Osteoblast (primary cell): ENCODE data around the gene TTC7B. TPM values are rescaled to one million over a fixed set of nuclear protein-coding genes. Genes with fewer than 3 reads are reported as not detected.

ENCODE experiments used
- DNase-seq: peaks from one replicate; pipeline ENCODE4 v3.0.0; 2011; ENCODE audit warnings: low spot score, mixed read lengths; ENCODE audit not compliant: insufficient read length; ENCODE audit errors: missing footprints
- H2AFZ ChIP-seq: 2 replicates; pipeline ENCODE4 v1.6.0; 2011; ENCODE audit warnings: mild to moderate bottlenecking, low read length
- H3K27ac ChIP-seq: 2 replicates; pipeline ENCODE4 v1.5.1; 2011; ENCODE audit warnings: mild to moderate bottlenecking, low read depth, low read length, moderate library complexity
- H3K27me3 ChIP-seq: 2 replicates; pipeline ENCODE4 v1.6.0; 2012; ENCODE audit warnings: mild to moderate bottlenecking, control low read depth, inconsistent platforms, low read length, moderate library complexity; ENCODE audit not compliant: insufficient read depth
- H3K36me3 ChIP-seq: 2 replicates; pipeline ENCODE4 v1.5.1; 2011; ENCODE audit warnings: mild to moderate bottlenecking, low read length, control low read depth, moderate library complexity; ENCODE audit not compliant: insufficient read depth
- H3K4me1 ChIP-seq: 2 replicates; pipeline ENCODE4 v1.5.1; 2011; ENCODE audit warnings: mild to moderate bottlenecking, low read length, control low read depth, moderate library complexity; ENCODE audit not compliant: insufficient read depth
- H3K4me2 ChIP-seq: 2 replicates; pipeline ENCODE4 v1.6.0; 2011; ENCODE audit warnings: mild to moderate bottlenecking, low read length; ENCODE audit not compliant: insufficient read depth
- H3K4me3 ChIP-seq: fragments of 200-600 bp; sonication (generic); 3 replicates; pipeline ENCODE4 v1.5.1; 2012; ENCODE audit warnings: mild to moderate bottlenecking, low read length, inconsistent platforms; ENCODE audit not compliant: insufficient read depth
- H3K79me2 ChIP-seq: 2 replicates; pipeline ENCODE4 v1.6.0; 2012; ENCODE audit warnings: mild to moderate bottlenecking, low read length, control low read depth, inconsistent platforms; ENCODE audit not compliant: insufficient read depth
- H3K9me3 ChIP-seq: 2 replicates; pipeline ENCODE4 v1.5.1; 2011; ENCODE audit warnings: low read depth, low read length, control low read depth
- H4K20me1 ChIP-seq: 2 replicates; pipeline ENCODE4 v1.6.0; 2012; ENCODE audit warnings: mild to moderate bottlenecking, low read length, control low read depth; ENCODE audit not compliant: insufficient read depth
- total RNA-seq: library from RNA; depleted of rRNA; stranded (reverse); fragments of >200 nt; gene quantifications from 2 replicates; pipeline ENCODE4 v1.2.3, GENCODE V29; 2012
- TF ChIP-seq, protein P1 (sequence below): IDR thresholded peaks from 2 replicates; pipeline ENCODE4 v1.5.1; 2011; ENCODE audit warnings: mild to moderate bottlenecking, low read depth, low read length, moderate library complexity; ENCODE audit errors: extremely low read depth

Gene TTC7B
- total RNA-seq, 1 donor = 14.5 TPM

GRCh38 chr14:90614696-90615516 lies 201.3 kb downstream of the TTC7B start:
- no peaks in the 10 kb centered on the region for H3K27me3 ChIP-seq
- H3K27ac ChIP-seq = no peak overlapping the region
- H3K36me3 ChIP-seq = no peaks in the 10 kb centered on the region
- H3K4me1 ChIP-seq = no peaks in the 10 kb centered on the region
- TF ChIP-seq, protein P1, sequence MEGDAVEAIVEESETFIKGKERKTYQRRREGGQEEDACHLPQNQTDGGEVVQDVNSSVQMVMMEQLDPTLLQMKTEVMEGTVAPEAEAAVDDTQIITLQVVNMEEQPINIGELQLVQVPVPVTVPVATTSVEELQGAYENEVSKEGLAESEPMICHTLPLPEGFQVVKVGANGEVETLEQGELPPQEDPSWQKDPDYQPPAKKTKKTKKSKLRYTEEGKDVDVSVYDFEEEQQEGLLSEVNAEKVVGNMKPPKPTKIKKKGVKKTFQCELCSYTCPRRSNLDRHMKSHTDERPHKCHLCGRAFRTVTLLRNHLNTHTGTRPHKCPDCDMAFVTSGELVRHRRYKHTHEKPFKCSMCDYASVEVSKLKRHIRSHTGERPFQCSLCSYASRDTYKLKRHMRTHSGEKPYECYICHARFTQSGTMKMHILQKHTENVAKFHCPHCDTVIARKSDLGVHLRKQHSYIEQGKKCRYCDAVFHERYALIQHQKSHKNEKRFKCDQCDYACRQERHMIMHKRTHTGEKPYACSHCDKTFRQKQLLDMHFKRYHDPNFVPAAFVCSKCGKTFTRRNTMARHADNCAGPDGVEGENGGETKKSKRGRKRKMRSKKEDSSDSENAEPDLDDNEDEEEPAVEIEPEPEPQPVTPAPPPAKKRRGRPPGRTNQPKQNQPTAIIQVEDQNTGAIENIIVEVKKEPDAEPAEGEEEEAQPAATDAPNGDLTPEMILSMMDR = no peak
- no peaks in the 10 kb centered on the region for H3K9me3 ChIP-seq
- no peaks in the 10 kb centered on the region for H3K79me2 ChIP-seq
- no peak overlapping the region for H2AFZ ChIP-seq
- H3K4me3 ChIP-seq = no peak overlapping the region
- no peak overlapping the region for H3K4me2 ChIP-seq
- no peaks in the 10 kb centered on the region for H4K20me1 ChIP-seq
- DNase-seq = no peak

GRCh38 chr14:90613997-90614396 lies 202.2 kb downstream of the TTC7B start:
- no peak for DNase-seq
- TF ChIP-seq, protein P1 = no peak
- no peaks in the 10 kb centered on the region for H3K4me1 ChIP-seq

GRCh38 chr14:90613453-90613852 lies 202.8 kb downstream of the TTC7B start:
- H3K36me3 ChIP-seq = no peaks in the 10 kb centered on the region
- no peak overlapping the region for H3K27ac ChIP-seq
- H3K9me3 ChIP-seq = no peaks in the 10 kb centered on the region
- no peak for DNase-seq
- H2AFZ ChIP-seq = no peak overlapping the region
- no peaks in the 10 kb centered on the region for H3K79me2 ChIP-seq
- no peaks in the 10 kb centered on the region for H3K4me1 ChIP-seq
- H3K4me3 ChIP-seq = no peak overlapping the region
- TF ChIP-seq, protein P1 = no peak
- H3K27me3 ChIP-seq = no peaks in the 10 kb centered on the region
- no peak overlapping the region for H3K4me2 ChIP-seq
- no peaks in the 10 kb centered on the region for H4K20me1 ChIP-seq

More at GRCh38 chr14:90613997-90614396, 202.2 kb downstream of the TTC7B start:
- Histone ChIP-seq H4K20me1 (no peaks in the 10 kb centered on the region), H3K4me3 (no peak overlapping the region), H3K4me2 (no peak overlapping the region), H3K9me3 (no peaks in the 10 kb centered on the region), H3K27me3 (no peaks in the 10 kb centered on the region), H3K79me2 (no peaks in the 10 kb centered on the region), H3K27ac (no peak overlapping the region), H2AFZ (no peak overlapping the region), H3K36me3 (no peaks in the 10 kb centered on the region)

GRCh38 chr14:90612801-90613200 lies 203.4 kb downstream of the TTC7B start:
- no peak overlapping the region for H3K4me2 ChIP-seq
- TF ChIP-seq, protein P1 = no peak
- no peak overlapping the region for H2AFZ ChIP-seq
- no peaks in the 10 kb centered on the region for H3K9me3 ChIP-seq
- DNase-seq = no peak
- H3K27me3 ChIP-seq = no peaks in the 10 kb centered on the region
- no peaks in the 10 kb centered on the region for H4K20me1 ChIP-seq
- H3K4me3 ChIP-seq = no peak overlapping the region
- no peaks in the 10 kb centered on the region for H3K36me3 ChIP-seq
- no peaks in the 10 kb centered on the region for H3K4me1 ChIP-seq
- no peak overlapping the region for H3K27ac ChIP-seq
- H3K79me2 ChIP-seq = no peaks in the 10 kb centered on the region
